GM12873 (cell line): Measurements from ENCODE around the gene FTCDNL1.

ENCODE experiments used
- TF ChIP-seq, protein P1 (sequence below): IDR thresholded peaks from 2 replicates; pipeline ENCODE4 v1.5.1; 2012; ENCODE audit warnings: low read depth, mild to moderate bottlenecking, moderate library complexity, low read length, control low read depth; ENCODE audit not compliant: insufficient read depth; ENCODE audit errors: missing control alignments

Gene FTCDNL1

GRCh38 chr2:199770716-199771115, 80.3 kb downstream of the FTCDNL1 start:
- TF ChIP-seq, protein P1, sequence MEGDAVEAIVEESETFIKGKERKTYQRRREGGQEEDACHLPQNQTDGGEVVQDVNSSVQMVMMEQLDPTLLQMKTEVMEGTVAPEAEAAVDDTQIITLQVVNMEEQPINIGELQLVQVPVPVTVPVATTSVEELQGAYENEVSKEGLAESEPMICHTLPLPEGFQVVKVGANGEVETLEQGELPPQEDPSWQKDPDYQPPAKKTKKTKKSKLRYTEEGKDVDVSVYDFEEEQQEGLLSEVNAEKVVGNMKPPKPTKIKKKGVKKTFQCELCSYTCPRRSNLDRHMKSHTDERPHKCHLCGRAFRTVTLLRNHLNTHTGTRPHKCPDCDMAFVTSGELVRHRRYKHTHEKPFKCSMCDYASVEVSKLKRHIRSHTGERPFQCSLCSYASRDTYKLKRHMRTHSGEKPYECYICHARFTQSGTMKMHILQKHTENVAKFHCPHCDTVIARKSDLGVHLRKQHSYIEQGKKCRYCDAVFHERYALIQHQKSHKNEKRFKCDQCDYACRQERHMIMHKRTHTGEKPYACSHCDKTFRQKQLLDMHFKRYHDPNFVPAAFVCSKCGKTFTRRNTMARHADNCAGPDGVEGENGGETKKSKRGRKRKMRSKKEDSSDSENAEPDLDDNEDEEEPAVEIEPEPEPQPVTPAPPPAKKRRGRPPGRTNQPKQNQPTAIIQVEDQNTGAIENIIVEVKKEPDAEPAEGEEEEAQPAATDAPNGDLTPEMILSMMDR, result no peak

- TF ChIP-seq, protein P1, result no peak
These were observed 85.3 kb downstream of the FTCDNL1 start for GRCh38 chr2:199765646-199766045.

DNA sequence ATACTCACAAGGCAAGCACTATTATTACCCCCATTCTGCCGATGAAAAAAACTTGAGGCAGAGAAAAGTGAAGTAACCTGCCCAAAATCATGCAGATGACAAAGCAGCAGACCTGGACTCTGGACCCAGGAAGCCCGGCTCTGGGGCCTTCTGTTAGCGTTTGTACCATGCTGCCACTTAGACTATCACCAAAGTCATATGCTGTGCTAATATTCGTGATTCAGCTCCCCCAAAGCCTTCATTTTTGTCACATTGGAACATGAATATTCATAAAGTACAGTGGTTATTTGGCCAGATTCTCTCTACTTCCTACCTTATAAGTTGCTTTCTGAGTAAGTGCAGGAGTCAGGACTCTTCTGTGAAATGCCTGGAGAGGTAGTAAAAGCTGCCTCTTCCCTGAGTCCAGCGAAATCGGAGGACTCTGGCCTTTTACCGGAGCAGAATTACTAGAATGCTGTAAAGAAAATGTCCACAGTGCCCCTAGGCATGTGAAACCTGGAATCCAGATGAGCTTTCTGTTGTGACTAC, 86.7 kb downstream of the FTCDNL1 start:
- TF ChIP-seq, protein P1, result no peak

DNA sequence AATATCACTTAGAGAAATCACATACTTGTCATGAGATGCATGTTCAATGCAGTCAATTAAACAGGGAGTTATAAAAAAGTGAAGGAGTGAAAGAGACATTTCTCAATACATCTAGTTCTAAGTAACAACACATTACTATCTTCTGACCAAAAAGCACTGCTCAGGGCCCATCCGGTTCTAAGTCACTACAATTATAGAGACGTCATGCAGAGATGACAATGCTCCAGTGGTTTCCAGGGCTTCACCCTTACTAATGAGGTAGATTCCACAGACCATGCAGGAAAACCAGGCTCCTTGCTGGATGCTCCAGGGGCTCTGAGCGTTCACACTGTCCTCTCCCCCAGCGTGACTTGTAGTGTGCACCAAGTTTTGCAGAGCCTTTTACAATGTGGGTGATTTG, 88.0 kb downstream of the FTCDNL1 start:
- TF ChIP-seq, protein P1, result no peak

DNA sequence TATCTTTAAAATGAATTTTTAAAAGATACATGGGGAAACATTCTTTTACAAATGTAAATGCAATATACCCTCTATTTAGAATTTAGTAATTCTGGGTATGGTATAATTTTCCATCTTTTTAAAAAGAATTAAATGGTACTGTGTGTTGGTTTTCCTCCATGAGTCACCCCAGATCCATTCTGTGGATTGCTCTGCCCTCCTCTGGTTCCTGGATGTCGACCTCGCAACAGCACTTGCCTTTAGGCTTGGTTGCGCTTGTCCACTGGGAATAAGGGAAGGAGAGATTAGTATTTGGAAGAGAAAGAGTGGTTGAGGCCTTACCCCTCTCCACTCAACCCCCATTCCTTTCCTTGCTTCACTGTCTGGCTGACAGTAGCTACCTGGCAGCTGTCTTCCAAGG, 90.4 kb downstream of the FTCDNL1 start:
- TF ChIP-seq, protein P1, result no peak

DNA sequence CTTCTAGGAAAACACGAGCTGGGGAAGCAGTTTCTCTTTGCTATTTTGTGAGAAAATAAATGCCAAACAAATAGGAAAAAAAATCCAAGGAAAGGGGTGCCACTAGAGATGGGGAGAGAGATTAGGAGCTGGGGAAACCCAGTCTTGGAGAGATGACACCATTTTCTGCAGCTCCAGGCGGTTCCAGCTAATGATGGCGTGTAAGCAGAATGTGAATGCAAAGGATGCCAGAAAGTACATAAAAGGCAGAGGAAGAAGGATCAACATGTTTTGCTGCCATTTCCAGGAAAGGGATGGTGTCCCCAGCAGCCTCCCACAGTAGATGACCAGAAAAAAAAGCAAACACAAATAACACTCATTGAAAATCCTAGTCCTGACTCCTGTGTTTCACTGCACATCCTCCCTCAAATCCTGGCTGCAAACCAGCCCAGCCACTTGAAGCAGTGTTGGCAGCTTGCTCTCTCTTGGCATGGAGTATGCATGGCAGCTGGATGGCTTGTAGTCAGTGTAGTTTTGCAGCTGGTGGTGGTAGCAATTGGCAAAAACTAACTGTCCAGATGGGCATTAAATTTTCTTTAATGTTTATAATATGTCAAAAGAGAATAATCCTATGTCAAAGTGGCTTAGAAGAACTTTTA, 93.6 kb downstream of the FTCDNL1 start:
- TF ChIP-seq, protein P1, result no peak

- TF ChIP-seq, protein P1, result no peak
These were observed 94.2 kb downstream of the FTCDNL1 start for GRCh38 chr2:199756743-199757142.
